ENCODE results near the gene RCCD1.

Gene RCCD1

GRCh38 chr15:90968434-90968833 lies 13.8 kb downstream of the RCCD1 start:
- TF ChIP-seq CTCF (IDR thresholded peaks at IDR 0.05; ENCODE audit: control extremely low read depth, extremely low read depth, low read depth, missing control alignments) = no peak
- DNase-seq (ENCODE audit: extremely low spot score) = no peak
- CTCF ChIA-PET = interaction anchor here (0.9 to 7.8 kb wide), 4 partner anchors 11 to 65 kb away, joined by 3 to 86 read pairs (median 20); partner anchors contain the start of genes HDDC3, RCCD1 and UNC45A
- POLR2A ChIA-PET = no interaction called here

DNA sequence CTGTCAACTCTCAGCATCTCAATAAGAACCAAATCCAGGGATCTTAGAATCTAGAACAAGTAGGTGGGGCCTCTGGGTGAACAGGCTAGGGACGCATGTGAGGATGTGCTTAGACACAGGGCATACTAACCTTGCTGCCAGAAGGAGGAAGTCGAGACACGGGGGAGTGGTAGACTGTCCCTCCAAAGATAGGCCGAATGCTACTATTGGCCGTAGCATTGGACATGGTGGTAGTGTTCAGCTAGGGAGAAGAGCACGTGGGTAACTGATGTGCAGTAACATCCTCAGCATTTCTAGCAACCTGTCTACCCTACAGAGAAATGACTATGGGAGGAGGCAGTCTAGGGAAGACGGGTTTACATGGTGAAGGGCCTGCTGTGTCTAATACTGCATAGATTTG lies 15.6 kb downstream of the RCCD1 start:
- no peak for TF ChIP-seq CTCF (IDR thresholded peaks at IDR 0.05; ENCODE audit: control extremely low read depth, extremely low read depth, low read depth, missing control alignments)
- POLR2A ChIA-PET = no interaction called here
- DNase-seq (ENCODE audit: extremely low spot score) = no peak
- CTCF ChIA-PET = interaction anchor here (1.3 to 7.8 kb wide), 3 partner anchors 9 to 14 kb away, joined by 4 to 86 read pairs (median 22); partner anchors contain the start of gene RCCD1

DNA sequence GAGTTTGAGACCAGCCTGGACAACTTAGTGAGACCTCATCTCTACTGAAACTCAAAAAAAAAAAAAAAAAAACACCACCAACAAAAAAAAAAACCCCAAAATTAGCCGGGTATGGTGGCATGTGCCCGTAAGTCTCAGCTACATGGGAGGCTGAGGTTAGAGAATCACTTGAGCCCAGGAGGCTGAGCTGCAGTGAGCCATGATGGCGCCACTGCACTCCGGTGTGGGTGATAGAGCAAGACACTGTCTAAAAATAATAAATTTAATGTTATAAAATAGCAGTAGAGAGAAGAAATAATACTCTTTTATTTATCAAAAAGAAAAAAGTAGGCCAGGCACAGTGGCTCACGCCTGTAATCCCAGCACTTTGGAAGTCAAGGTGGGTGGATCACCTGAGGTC lies 17.4 kb downstream of the RCCD1 start:
- no peak for TF ChIP-seq CTCF (IDR thresholded peaks at IDR 0.05; ENCODE audit: control extremely low read depth, extremely low read depth, low read depth, missing control alignments)
- ChIA-PET CTCF (interaction anchor here (1.0 to 7.8 kb wide), 4 partner anchors 7 to 26 kb away, joined by 3 to 86 read pairs (median 12); partner anchors contain the start of gene RCCD1), POLR2A (interaction anchor here (0.6 kb wide), 3 partner anchors 15 to 53 kb away, joined by 7 to 8 read pairs (median 7); partner anchors contain the start of gene HDDC3)
- DNase-seq (ENCODE audit: extremely low spot score) = no peak

- no peak for TF ChIP-seq CTCF (IDR thresholded peaks at IDR 0.05; ENCODE audit: control extremely low read depth, extremely low read depth, low read depth, missing control alignments)
- DNase-seq (ENCODE audit: extremely low spot score) = no peak
- ChIA-PET POLR2A (no interaction called here), CTCF (no interaction called here)
Measured at GRCh38 chr15:90974216-90974615, 19.5 kb downstream of the RCCD1 start.

DNA sequence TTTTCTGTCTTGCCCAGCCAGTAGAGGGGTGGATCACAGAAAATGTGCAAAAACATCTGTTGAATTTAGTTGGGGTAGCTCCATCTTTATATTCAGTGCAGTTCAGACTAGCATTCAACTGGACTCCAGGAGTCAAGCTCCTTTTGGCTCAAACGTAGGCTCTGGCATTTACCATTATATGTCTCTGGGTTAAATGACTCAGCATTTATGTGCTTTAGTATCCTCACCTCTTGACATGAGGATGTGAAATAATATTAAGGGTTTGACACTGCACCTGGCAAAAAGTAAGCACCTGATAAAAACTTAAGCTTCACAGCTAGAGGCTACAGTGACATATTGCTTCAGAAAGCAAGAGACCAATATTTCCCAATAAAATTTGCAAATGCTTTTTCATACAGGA lies 24.9 kb downstream of the RCCD1 start:
- POLR2A ChIA-PET = no interaction called here
- CTCF ChIA-PET = interaction anchor here (0.6 to 12.5 kb wide), 10 partner anchors 10 to 290 kb away, joined by 3 to 169 read pairs (median 4); partner anchors contain the start of genes HDDC3, RCCD1 and UNC45A
- no peak for DNase-seq (ENCODE audit: extremely low spot score)
- TF ChIP-seq CTCF (IDR thresholded peaks at IDR 0.05; ENCODE audit: control extremely low read depth, extremely low read depth, low read depth, missing control alignments) = no peak

GRCh38 chr15:90981681-90982080 lies 27.0 kb downstream of the RCCD1 start:
- DNase-seq (ENCODE audit: extremely low spot score) = no peak
- no peak for TF ChIP-seq CTCF (IDR thresholded peaks at IDR 0.05; ENCODE audit: control extremely low read depth, extremely low read depth, low read depth, missing control alignments)
- CTCF ChIA-PET = interaction anchor here (1.0 to 12.5 kb wide), 9 partner anchors 12 to 74 kb away, joined by 3 to 169 read pairs (median 4); partner anchors contain the start of genes HDDC3 and RCCD1
- POLR2A ChIA-PET = no interaction called here

All from GM10248 (cell line).